ENCODE measurements around the gene PAH. TPM values are rescaled to one million over a fixed set of nuclear protein-coding genes. Genes with fewer than 3 reads are reported as not detected.

Gene PAH
- total RNA-seq, 1 donor from 2014 or later = not detected

GRCh38 chr12:102874819-102875218 lies 42.2 kb downstream of the PAH start:
- intact Hi-C loops (cut with DNase I) = no loop called here
- TF ChIP-seq CTCF (IDR thresholded peaks at IDR 0.05) = no peak
- no peak overlapping the region for H3K27ac ChIP-seq
- no peaks in the 10 kb centered on the region for H3K4me1 ChIP-seq
- H3K4me3 ChIP-seq = no peak overlapping the region
- no peaks in the 10 kb centered on the region for H3K9me3 ChIP-seq
- no peaks in the 10 kb centered on the region for H3K27me3 ChIP-seq
- no peak for DNase-seq (ENCODE audit: low spot score in 2 of 2)
- no peaks in the 10 kb centered on the region for H3K36me3 ChIP-seq

GRCh38 chr12:102873077-102873476 lies 44.0 kb downstream of the PAH start:
- Histone ChIP-seq H3K36me3 (no peaks in the 10 kb centered on the region), H3K27me3 (no peaks in the 10 kb centered on the region), H3K9me3 (no peaks in the 10 kb centered on the region), H3K4me1 (no peaks in the 10 kb centered on the region), H3K27ac (no peak overlapping the region), H3K4me3 (no peak overlapping the region)
- TF ChIP-seq CTCF (IDR thresholded peaks at IDR 0.05) = no peak
- no peak for DNase-seq (ENCODE audit: low spot score in 2 of 2)
- intact Hi-C loops (cut with DNase I) = no loop called here

GRCh38 chr12:102871014-102871413 lies 46.0 kb downstream of the PAH start:
- intact Hi-C loops (cut with DNase I) = no loop called here

GRCh38 chr12:102869571-102869970 lies 47.5 kb downstream of the PAH start:
- Histone ChIP-seq H3K9me3 (no peaks in the 10 kb centered on the region), H3K4me3 (no peak overlapping the region), H3K36me3 (no peaks in the 10 kb centered on the region), H3K4me1 (no peaks in the 10 kb centered on the region), H3K27me3 (no peaks in the 10 kb centered on the region), H3K27ac (no peak overlapping the region)
- TF ChIP-seq CTCF (IDR thresholded peaks at IDR 0.05) = no peak
- DNase-seq (ENCODE audit: low spot score in 2 of 2) = no peak
- intact Hi-C loops (cut with DNase I) = no loop called here

More at GRCh38 chr12:102871014-102871413, 46.0 kb downstream of the PAH start:
- no peak overlapping the region for H3K27ac ChIP-seq
- H3K4me1 ChIP-seq = no peaks in the 10 kb centered on the region
- DNase-seq (ENCODE audit: low spot score in 2 of 2) = no peak
- H3K4me3 ChIP-seq = no peak overlapping the region
- no peaks in the 10 kb centered on the region for H3K27me3 ChIP-seq
- TF ChIP-seq CTCF (IDR thresholded peaks at IDR 0.05) = no peak
- H3K36me3 ChIP-seq = no peaks in the 10 kb centered on the region
- no peaks in the 10 kb centered on the region for H3K9me3 ChIP-seq

GRCh38 chr12:102865821-102866615 lies 51.0 kb downstream of the PAH start:
- no peak overlapping the region for H3K4me3 ChIP-seq
- TF ChIP-seq CTCF (IDR thresholded peaks at IDR 0.05) = no peak
- no peak for DNase-seq (ENCODE audit: low spot score in 2 of 2)
- H3K4me1 ChIP-seq = no peaks in the 10 kb centered on the region
- intact Hi-C loops (cut with DNase I) = no loop called here
- H3K27me3 ChIP-seq = no peaks in the 10 kb centered on the region
- H3K36me3 ChIP-seq = no peaks in the 10 kb centered on the region
- H3K27ac ChIP-seq = no peak overlapping the region
- H3K9me3 ChIP-seq = no peaks in the 10 kb centered on the region

All from ascending aorta (tissue), 2 donors.